Measurements from ENCODE around the gene SLC25A25.

The SLC25A25 gene

DNA sequence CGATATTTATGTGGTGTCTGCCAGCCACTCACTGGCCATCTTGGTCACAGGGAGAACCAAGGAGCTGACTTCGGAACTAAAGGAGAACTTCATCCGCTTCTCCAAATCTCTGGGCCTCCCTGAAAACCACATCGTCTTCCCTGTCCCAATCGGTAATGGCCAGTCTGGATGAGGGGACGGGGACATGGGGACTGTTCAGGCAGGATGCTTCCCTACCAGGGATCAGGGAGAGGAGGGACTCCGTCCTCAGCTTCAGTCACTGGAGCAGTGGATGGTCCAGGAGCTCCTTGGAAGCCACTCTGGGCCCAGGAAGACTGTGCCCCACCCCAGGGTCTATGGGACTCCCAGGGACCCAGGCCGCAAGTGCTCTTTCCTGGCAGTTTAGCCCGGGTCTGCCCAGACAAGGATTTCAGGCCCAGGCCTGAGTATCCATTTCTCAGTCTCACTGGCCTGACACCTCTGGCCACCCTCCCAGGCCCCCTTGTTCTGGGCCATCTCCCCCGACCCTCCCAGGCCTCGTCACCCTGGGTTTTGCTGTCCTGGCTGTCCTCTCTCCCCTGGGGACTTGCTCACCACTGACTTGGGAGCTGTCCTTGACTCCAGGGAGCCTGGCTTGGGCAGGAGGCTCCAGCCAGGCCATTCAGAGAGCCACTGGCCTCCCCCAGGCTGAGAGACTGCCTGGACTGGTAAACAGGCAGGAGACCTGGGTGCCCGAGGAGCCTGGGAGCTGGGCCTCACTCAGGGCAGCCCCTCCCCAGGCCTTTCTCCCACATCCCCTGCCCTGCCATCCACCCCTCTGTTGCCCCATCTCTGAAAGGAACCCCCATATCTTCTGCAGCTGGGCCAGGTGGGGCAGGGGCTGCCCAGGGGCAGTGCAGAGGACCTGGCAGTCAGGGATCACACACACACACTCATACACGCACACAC lies 84.4 kb downstream of the SLC25A25 start:
- Histone ChIP-seq H3K36me3 (ENCODE audit: control insufficient read depth, insufficient read depth, low read length) (no peaks in the 10 kb centered on the region), H3K9ac (ENCODE audit: low read length) (no peak overlapping the region), H3K27me3 (ENCODE audit: control insufficient read depth, insufficient read depth, low read length) (no peaks in the 10 kb centered on the region), H3K9me3 (ENCODE audit: control insufficient read depth, insufficient read depth, low read depth, low read length) (no peaks in the 10 kb centered on the region), H3K4me3 (ENCODE audit: low read depth, low read length) (no peak overlapping the region), H3K27ac (ENCODE audit: low read depth, low read length) (no peak overlapping the region), H3K4me1 (ENCODE audit: control insufficient read depth, insufficient read depth, low read length) (peaks cover 5% of the 10 kb centered on the region)

DNA sequence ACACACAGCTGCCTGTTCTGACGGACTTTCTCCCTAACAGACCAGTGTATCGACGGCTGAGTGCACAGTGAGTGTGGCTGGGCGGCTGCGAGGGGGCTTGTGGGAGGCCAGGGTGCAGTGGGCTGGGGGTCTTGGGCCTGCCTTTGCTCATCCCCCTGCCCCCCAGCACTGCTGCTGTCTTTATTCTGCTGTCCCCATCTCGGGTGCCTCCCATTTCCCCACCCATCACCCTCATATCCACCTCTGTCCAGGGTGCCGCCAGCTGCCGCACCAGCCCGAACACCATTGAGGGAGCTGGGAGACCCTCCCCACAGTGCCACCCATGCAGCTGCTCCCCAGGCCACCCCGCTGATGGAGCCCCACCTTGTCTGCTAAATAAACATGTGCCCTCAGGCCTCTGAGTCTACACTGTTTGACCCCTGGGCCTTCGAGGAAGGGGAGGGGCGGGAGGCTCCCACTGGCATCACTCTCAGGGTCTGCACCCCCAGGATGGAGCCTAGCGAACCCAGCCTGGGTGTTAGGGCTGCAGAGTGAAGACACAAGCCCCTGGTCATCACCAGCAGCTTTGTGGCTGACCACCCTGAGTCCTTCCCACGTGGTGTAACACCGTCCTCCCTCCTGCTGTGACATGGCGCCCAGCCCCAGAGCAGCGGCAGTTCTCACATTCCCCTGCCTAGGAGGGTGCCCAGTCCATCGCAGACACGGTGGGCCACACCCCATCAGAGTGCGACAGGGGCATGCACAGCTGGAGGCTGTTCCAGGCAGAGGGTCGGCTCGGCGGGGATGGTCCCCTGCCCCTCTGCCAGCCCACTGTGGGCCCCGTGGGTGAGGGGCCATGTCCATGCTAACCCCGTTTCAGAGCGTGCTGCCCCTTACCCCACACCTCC lies 85.3 kb downstream of the SLC25A25 start:
- Histone ChIP-seq H3K9me3 (ENCODE audit: control insufficient read depth, insufficient read depth, low read depth, low read length) (no peaks in the 10 kb centered on the region), H3K36me3 (ENCODE audit: control insufficient read depth, insufficient read depth, low read length) (no peaks in the 10 kb centered on the region), H3K9ac (ENCODE audit: low read length) (no peak overlapping the region), H3K27ac (ENCODE audit: low read depth, low read length) (no peak overlapping the region), H3K4me1 (ENCODE audit: control insufficient read depth, insufficient read depth, low read length) (peaks cover 5% of the 10 kb centered on the region), H3K27me3 (ENCODE audit: control insufficient read depth, insufficient read depth, low read length) (no peaks in the 10 kb centered on the region), H3K4me3 (ENCODE audit: low read depth, low read length) (no peak overlapping the region)

DNA sequence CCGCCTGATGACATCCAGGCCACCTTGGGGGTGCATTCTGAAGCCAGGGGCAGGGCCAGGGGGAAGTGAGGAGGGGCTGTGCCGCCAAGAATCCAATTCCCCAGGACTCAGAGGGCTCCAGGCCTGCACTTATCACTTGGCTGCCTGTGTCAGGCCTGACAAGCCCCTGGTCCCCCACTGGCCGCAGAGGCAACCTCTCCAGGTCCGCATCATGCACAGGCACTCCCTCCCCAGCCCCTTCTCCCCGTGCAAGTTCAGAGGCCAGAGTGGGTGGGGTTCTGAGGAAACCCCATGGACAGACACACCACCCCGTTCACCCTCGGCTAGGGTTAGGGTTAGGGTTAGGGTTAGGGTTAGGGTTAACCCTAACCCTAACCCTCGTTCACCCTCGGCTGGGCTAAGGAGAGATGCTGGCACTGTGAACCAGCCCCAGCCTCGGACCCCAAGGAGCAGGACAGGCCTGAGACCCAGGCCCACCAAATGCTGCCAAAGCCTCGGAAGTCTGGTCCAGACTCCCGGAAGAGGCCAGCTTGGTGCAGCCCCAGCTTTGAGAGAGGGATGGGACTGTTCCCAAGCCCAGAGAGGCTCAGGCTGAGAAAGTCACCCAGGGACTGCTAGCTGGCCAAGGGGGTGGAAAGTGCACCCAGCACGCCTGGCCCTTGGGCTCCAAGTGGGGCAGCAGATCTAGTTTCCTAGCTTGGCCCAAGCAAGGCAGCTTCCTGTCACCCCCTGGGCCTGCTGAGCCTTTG lies 86.1 kb downstream of the SLC25A25 start:
- Histone ChIP-seq H3K9me3 (ENCODE audit: control insufficient read depth, insufficient read depth, low read depth, low read length) (no peaks in the 10 kb centered on the region), H3K9ac (ENCODE audit: low read length) (no peak overlapping the region), H3K4me3 (ENCODE audit: low read depth, low read length) (no peak overlapping the region), H3K27me3 (ENCODE audit: control insufficient read depth, insufficient read depth, low read length) (no peaks in the 10 kb centered on the region), H3K4me1 (ENCODE audit: control insufficient read depth, insufficient read depth, low read length) (peaks cover 5% of the 10 kb centered on the region), H3K36me3 (ENCODE audit: control insufficient read depth, insufficient read depth, low read length) (no peaks in the 10 kb centered on the region), H3K27ac (ENCODE audit: low read depth, low read length) (no peak overlapping the region)

DNA sequence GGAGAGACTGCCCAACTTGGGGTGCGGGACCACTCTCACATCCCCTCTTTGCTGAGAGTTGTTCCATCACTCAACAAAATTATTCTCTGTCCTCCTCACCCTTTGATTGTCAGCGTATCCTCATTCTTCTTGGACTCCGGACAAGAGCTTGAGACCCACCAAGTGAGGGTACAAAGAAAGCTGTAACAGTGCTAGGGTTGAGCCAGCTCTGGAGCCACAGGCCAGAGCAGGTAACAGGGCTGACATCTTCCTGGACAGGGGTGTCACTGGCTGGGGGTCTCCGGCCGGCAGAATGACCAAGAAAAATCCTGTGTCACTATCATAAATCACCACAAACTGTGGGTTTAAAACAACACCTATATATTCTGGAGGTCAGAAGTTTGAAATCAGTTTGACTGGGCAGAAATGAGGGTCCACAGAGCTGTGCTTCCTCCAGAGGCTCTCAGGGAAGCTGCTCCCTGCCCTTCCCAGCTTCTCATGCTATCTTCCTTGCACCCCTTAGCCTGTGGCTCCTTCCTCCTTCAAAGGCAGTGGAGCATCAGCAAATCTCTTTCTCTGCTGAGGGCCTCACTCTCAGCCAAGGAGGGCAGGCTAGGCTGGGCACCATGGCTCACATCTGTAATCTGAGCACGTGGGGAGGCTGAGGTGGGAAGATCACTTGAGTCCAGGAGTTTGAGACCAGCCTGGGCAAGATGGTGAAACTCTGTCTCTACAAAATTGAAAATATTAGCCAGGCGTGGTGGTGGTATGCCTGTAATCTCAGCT lies 87.9 kb downstream of the SLC25A25 start:
- Histone ChIP-seq H3K4me3 (ENCODE audit: low read depth, low read length) (no peak overlapping the region), H3K9me3 (ENCODE audit: control insufficient read depth, insufficient read depth, low read depth, low read length) (no peaks in the 10 kb centered on the region), H3K9ac (ENCODE audit: low read length) (no peak overlapping the region), H3K36me3 (ENCODE audit: control insufficient read depth, insufficient read depth, low read length) (no peaks in the 10 kb centered on the region), H3K4me1 (ENCODE audit: control insufficient read depth, insufficient read depth, low read length) (peaks cover 10% of the 10 kb centered on the region), H3K27me3 (ENCODE audit: control insufficient read depth, insufficient read depth, low read length) (no peaks in the 10 kb centered on the region), H3K27ac (ENCODE audit: low read depth, low read length) (no peak overlapping the region)

All from HUES6 (cell line).